Measurements from ENCODE around the gene JADE2.
"Not testable (repeated sequence)": the region's sequence is repeated elsewhere in the genome, so short reads cannot be mapped to it uniquely, and the experiment has no call there.

JADE2 gene

DNA sequence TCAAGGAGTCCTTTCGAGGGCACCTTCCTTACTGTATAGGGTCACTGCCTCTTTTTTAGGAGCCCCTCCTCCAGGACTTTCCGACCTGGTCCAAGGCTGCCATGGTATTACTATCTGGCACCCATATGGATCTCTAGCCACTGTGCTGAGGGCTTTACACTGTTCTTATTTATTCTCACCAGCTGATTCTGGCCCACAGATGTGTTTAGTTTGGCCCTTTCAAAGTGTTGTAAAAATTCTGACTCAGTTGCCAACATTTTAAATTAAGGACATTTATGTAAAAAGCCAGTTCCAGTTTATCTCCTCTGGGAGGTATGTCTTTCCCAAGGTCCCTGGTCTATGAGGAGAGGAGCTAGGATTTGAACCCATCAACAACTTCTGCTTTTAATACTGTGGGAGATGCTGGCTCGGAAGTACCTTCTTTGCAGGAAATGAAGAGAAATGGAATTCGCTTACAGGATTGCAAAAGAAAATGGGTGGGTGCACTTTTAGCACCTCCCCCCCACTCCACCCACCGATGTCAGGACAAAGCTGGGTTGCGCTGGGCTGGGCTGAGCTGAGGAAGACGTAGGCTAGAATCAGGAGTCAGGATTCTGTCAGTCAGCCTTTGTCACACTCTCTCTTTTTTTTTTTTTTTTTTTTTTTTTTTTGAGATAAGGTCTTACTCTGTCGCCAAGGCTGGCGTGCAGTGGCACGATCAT, 7.8 kb downstream of the JADE2 start:
- DNase-seq = no peak

DNA sequence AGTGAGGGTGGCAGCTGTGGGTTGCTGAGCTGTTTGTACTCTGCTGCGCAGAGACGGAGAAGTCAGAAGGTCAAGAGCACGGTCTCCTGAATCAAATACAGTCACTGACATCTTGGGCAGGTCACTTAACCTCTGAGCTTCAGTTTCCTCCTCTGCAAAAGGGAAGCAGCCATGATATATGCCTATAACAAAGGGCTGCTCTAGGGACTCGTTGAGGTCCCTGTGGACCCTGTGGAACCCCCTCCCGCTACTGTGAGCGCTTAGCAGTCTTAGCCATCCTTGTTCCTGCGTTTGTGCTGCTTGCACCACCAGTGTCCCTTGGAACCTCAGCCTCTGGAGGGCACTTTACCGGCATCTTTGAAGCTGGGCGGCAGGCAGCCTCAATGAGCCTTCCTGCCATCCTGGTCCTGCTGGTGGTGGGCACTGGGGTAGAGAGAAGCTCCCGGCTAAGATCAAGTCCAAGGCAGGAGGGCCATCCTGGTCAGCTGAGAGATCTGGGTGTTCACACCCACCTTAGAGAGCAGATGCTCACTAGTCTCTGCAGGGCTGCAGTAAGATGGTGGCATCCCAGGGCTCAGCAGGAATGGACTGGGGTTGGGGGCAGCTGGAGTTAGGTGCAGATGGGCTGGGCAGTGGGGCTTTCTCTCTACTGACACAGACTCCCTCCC, 8.7 kb downstream of the JADE2 start:
- no peak for DNase-seq

- DNase-seq = no peak
Observed at GRCh38 chr5:134534726-134535110, 9.2 kb downstream of the JADE2 start.

GRCh38 chr5:134536876-134537275, 11.4 kb downstream of the JADE2 start:
- no peak for DNase-seq

GRCh38 chr5:134537297-134537696, 11.8 kb downstream of the JADE2 start:
- no peak for DNase-seq

GRCh38 chr5:134538296-134538695, 12.8 kb downstream of the JADE2 start:
- DNase-seq = no peak

GRCh38 chr5:134539732-134540131, 14.3 kb downstream of the JADE2 start:
- no peak for DNase-seq

GRCh38 chr5:134540747-134541733, 15.6 kb downstream of the JADE2 start:
- no peak for DNase-seq

- no peak for DNase-seq
Observed at GRCh38 chr5:134541736-134542376, 16.4 kb downstream of the JADE2 start.

- no peak for DNase-seq
Observed at GRCh38 chr5:134543820-134544614, 18.5 kb downstream of the JADE2 start.

GRCh38 chr5:134545070-134545868, 19.8 kb downstream of the JADE2 start:
- no peak for DNase-seq

GRCh38 chr5:134547066-134547465, 21.6 kb downstream of the JADE2 start:
- DNase-seq = no peak

DNA sequence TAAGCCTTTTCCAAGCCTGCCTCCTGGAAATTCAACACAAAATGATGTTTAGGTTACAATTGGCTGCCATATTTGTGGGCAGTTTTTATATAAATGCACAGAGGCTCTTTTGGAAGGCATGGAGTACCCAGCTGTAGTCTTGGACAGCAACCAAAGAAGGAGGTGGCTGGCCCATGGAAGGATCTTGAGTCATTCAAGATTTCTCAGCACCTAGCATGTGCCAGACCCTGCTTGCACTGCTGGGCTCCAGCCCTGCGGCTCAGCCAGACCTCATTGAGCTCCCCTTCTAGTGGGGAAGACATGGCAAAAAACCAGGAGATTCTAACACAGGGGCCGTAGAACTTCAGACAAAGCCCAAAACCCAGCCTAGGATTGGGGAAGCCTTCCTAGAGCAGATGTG, 22.1 kb downstream of the JADE2 start:
- DNase-seq = no peak

GRCh38 chr5:134547999-134548658, 22.7 kb downstream of the JADE2 start:
- DNase-seq = no peak

DNA sequence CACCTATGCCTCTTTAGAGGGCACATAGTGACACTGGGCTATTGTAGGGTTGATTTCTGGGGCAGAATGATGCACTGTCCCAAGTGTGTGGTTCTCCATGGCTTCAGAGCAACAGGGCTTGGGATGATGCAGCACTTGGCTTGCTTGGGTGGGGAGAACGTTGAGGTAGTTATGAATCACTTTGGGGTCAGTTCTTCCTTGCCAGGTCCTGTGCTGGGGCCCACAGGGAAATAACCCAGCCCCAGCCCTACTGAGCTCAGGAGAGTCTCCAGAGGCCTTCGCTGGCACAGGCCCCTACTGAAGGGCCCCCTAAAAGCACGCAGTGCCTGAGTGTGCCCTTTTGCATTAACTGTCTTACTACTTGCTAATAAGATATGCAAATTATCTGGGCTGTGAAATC, 24.2 kb downstream of the JADE2 start:
- DNase-seq = no peak

DNA sequence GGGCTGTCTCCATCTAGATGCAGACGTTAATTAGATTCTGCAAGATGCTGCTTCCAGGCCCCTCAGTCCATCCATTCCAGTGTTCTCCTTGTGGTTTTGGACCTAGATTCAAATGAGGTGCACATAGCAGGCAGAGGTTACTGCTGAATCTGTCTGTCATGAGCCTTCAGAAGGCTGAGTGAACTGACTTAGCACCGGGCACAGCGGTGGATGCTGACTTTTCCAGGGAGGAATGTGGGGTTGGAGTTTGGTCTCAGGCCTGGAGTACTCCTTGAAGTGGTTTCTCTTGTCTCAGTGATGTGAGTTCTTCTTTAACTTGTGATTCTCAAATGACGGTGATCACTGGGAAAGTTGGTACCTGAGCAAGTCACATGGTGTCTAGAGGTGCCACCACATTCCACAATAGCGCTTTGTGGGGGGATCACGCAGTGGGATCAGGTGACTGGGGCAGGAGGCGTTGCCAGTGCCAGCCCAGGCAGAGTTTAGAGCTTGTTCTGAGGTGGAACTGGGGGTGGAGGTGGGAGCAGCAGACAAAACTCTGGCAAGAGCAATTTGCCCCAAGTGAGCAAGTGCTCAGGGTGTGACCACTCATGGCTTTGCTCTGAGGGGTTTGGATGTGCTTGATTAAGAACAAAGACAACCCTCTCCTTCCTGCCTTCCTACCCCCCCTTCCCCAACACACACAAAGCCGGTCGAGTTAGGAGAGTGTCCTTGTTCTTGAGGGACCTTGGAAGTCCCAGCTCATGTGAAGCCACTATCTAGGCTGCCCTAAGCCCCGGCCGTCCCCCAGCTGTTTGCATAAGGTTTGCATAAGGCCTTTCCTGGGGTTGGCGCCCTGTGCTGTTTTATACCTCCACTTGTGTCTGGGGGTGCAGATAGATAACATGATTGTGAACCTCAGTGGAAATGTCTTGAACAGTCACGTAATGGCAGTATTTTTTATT, 25.1 kb downstream of the JADE2 start:
- no peak for DNase-seq

- DNase-seq = no peak
Observed at GRCh38 chr5:134551901-134552300, 26.4 kb downstream of the JADE2 start.

DNA sequence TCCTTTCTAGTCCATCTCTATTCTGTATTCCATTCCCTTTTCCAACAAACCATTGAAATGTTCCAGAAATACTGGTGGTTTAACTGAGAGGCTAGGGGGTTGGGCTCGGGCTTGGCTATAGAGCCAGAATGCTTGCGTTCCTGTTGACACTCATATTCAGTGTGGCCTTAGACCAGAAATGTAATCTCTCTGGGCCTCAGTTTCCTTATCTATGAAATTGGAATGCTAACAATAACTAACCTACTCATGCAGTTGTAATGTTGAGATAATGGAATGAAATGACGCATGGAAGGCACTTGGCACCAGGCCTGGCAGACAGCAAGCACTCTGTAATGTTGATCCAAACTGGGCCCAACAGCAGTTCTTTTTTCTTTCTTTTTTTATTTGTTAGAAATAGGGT, 26.8 kb downstream of the JADE2 start:
- no peak for DNase-seq

DNA sequence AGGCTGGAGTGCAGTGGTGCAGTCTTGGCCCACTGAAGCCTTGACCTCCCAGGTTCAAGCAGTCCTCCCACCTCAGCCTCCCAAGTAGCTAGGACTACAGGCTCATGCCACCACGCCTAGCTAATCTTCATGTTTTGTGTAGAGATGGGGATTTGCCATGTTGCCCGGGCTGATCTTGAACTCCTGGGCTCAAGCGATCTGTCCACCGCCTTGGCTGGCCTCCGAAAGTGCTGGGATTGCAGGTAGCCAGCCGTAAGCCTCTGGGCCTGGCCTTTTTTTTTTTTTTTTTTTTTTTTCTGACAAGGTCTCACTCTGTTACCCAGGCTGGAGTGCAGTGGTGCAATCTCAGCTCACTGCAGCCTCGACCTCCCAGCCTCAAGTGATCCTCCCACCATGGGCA, 27.2 kb downstream of the JADE2 start:
- not testable (repeated sequence) for DNase-seq

All from cortex of kidney (tissue), 1 donor.